A549 (cell line): ENCODE data around the gene MSI2. TPM values are rescaled to one million over a fixed set of nuclear protein-coding genes. Genes with fewer than 3 reads are reported as not detected.

ENCODE experiments used
- ATAC-seq, 2 experiments: fragments of 200-7000 bp in 1 of 2; fragments of >200 bp in 1 of 2; cut with Nextera tagmentation in 1 of 2; cut with Tn5 transposase in 1 of 2; 3 replicates each; pipeline versions ENCODE4 v1.8.0 to v1.9.1; 2018 to 2020; ENCODE audit warnings: mild to moderate bottlenecking in 1 of 2, moderate library complexity in 1 of 2
- CTCF ChIA-PET: fragments of 300-600 bp; sonication (Branson Sonifier 250); formaldehyde crosslinking; extraction: SDS; loops from one replicate; lab custom pipeline; 2021; ENCODE audit warnings: antibody characterized with exemption, inconsistent platforms; lab: Yijun Ruan, JAX
- POLR2A ChIA-PET: fragments of 350-600 bp; formaldehyde crosslinking; extraction: SDS; loops from one replicate; lab custom pipeline; 2021; ENCODE audit warnings: antibody characterized with exemption, inconsistent platforms; lab: Yijun Ruan, JAX
- DNase-seq, 2 experiments: peaks; one replicate each; pipeline versions ENCODE4 v3.0.0 to v3.0.0-alpha.2; 2011 to 2016; ENCODE audit warnings: low read depth in 1 of 2, low spot score in 1 of 2
- FAIRE-seq: peaks from 2 replicates; lab custom pipeline; 2011; peaks lifted over from hg19 to GRCh38; lab: Jason Lieb, UNC
- H3K27ac ChIP-seq, 2 experiments: fragments of >200 bp; sonication (Bioruptor Twin); formaldehyde crosslinking; 3 replicates each; pipeline ENCODE4 v1.5.1; 2016 to 2017
- H3K4me1 ChIP-seq: fragments of >200 bp; sonication (Bioruptor Twin); formaldehyde crosslinking; 3 replicates; pipeline ENCODE4 v1.6.1; 2016
- H3K4me2 ChIP-seq: fragments of >200 bp; sonication (Bioruptor Twin); formaldehyde crosslinking; 3 replicates; pipeline ENCODE4 v1.6.1; 2016
- H3K4me3 ChIP-seq: fragments of >200 bp; sonication (Bioruptor Twin); formaldehyde crosslinking; 3 replicates; pipeline ENCODE4 v1.5.1; 2016
- H3K9me3 ChIP-seq: fragments of >200 bp; sonication (Bioruptor Twin); formaldehyde crosslinking; 3 replicates; pipeline ENCODE4 v1.6.1; 2016
- BCL3 ChIP-seq: fragments of >200 bp; sonication (Bioruptor Twin); formaldehyde crosslinking; IDR thresholded peaks from 3 replicates; pipeline ENCODE4 v1.6.1; 2016
- CBX2 ChIP-seq: fragments of 200-600 bp; sonication (generic); IDR thresholded peaks from 2 replicates; pipeline ENCODE4 v1.6.1; 2016; ENCODE audit warnings: low read depth, mild to moderate bottlenecking, borderline replicate concordance
- EHF ChIP-seq: fragments of 250-450 bp; sonication (Bioruptor Pico); IDR thresholded peaks from 2 replicates; pipeline ENCODE4 v1.5.0; 2020; ENCODE audit warnings: mild to moderate bottlenecking
- EHMT2 ChIP-seq: fragments of 200-600 bp; sonication (generic); IDR thresholded peaks from 2 replicates; pipeline ENCODE4 v1.6.1; 2016; ENCODE audit warnings: antibody characterized with exemption, low read depth, mild to moderate bottlenecking, moderate library complexity
- ESRRA ChIP-seq: fragments of 150-350 bp; IDR thresholded peaks from 2 replicates; pipeline ENCODE4 v1.6.1; 2014; ENCODE audit warnings: mild to moderate bottlenecking, low read length, borderline replicate concordance
- FOSB ChIP-seq: fragments of 250-450 bp; sonication (Bioruptor Pico); IDR thresholded peaks from 2 replicates; pipeline ENCODE4 v1.5.0; 2020; ENCODE audit warnings: mild to moderate bottlenecking, moderate library complexity
- FOSL2 ChIP-seq, 2 experiments: fragments of 450-650 bp in 1 of 2; fragments of >200 bp in 1 of 2; sonication (Bioruptor Twin) in 1 of 2; formaldehyde crosslinking; IDR thresholded peaks; 2 replicates each; pipeline versions ENCODE4 v1.5.0 to v1.6.1; 2016 to 2020; ENCODE audit warnings: mild to moderate bottlenecking in 1 of 2, moderate library complexity in 1 of 2
- FOXS1 ChIP-seq: fragments of 250-450 bp; sonication (Bioruptor Pico); IDR thresholded peaks from 2 replicates; pipeline ENCODE4 v1.5.0; 2020; ENCODE audit warnings: mild to moderate bottlenecking, moderate library complexity
- HEYL ChIP-seq: fragments of 250-450 bp; sonication (Bioruptor Pico); IDR thresholded peaks from 2 replicates; pipeline ENCODE4 v1.8.0; 2021; ENCODE audit warnings: mild to moderate bottlenecking, moderate library complexity
- HOXA7 ChIP-seq: fragments of 250-450 bp; sonication (Bioruptor Pico); IDR thresholded peaks from 2 replicates; pipeline ENCODE4 v1.5.0; 2020; ENCODE audit warnings: mild to moderate bottlenecking, moderate library complexity
- JUN ChIP-seq, 2 experiments: fragments of >200 bp; sonication (Bioruptor Twin); formaldehyde crosslinking; IDR thresholded peaks; 2 replicates in 1 of 2; 3 replicates in 1 of 2; pipeline ENCODE4 v1.6.1; 2016 to 2017
- KDM1A ChIP-seq: fragments of 200-600 bp; sonication (generic); IDR thresholded peaks from 2 replicates; pipeline ENCODE4 v1.6.1; 2016; ENCODE audit warnings: low read depth, mild to moderate bottlenecking
- MYC ChIP-seq: IDR thresholded peaks from 2 replicates; pipeline ENCODE4 v1.6.1; 2012; ENCODE audit warnings: mild to moderate bottlenecking, inconsistent platforms, low read length, improper control_type of control experiment, borderline replicate concordance
- NR3C1 ChIP-seq: fragments of >200 bp; sonication (Bioruptor Twin); formaldehyde crosslinking; IDR thresholded peaks from 3 replicates; pipeline ENCODE4 v1.6.1; 2017
- PBX3 ChIP-seq: IDR thresholded peaks from 2 replicates; pipeline ENCODE4 v1.6.1; 2012
- PHF8 ChIP-seq: fragments of 200-600 bp; sonication (generic); IDR thresholded peaks from 2 replicates; pipeline ENCODE4 v1.6.1; 2016; ENCODE audit warnings: low read depth, mild to moderate bottlenecking, antibody characterized with exemption, moderate library complexity, borderline replicate concordance
- POLR2A ChIP-seq: IDR thresholded peaks from 2 replicates; pipeline ENCODE4 v1.6.1; 2012; ENCODE audit warnings: mild to moderate bottlenecking, low read length
- RAD21 ChIP-seq, 2 experiments: fragments of >200 bp in 1 of 2; sonication (Bioruptor Twin) in 1 of 2; formaldehyde crosslinking in 1 of 2; IDR thresholded peaks in 1 of 2; conservative IDR thresholded peaks in 1 of 2; 2 replicates in 1 of 2; 3 replicates in 1 of 2; pipeline ENCODE4 v1.6.1; 2012 to 2018; ENCODE audit warnings: inconsistent platforms in 1 of 2
- TP53 ChIP-seq: fragments of 250-450 bp; sonication (Bioruptor Pico); IDR thresholded peaks from 2 replicates; pipeline ENCODE4 v1.5.0; 2021; ENCODE audit warnings: mild to moderate bottlenecking, moderate library complexity
- USF2 ChIP-seq: fragments of 450-650 bp; IDR thresholded peaks from 2 replicates; pipeline ENCODE4 v1.6.1; 2014; ENCODE audit warnings: antibody characterized with exemption
- ZC3H11A ChIP-seq: fragments of 450-650 bp; IDR thresholded peaks from 2 replicates; pipeline ENCODE4 v1.6.1; 2014; ENCODE audit warnings: antibody characterized with exemption, mild to moderate bottlenecking
- ZFP36 ChIP-seq: fragments of 450-650 bp; IDR thresholded peaks from 2 replicates; pipeline ENCODE4 v1.6.1; 2014; ENCODE audit warnings: borderline replicate concordance; ENCODE audit not compliant: partially characterized antibody
- ZNF302 ChIP-seq: fragments of 250-450 bp; sonication (Bioruptor Pico); IDR thresholded peaks from 2 replicates; pipeline ENCODE4 v1.9.0; 2021; ENCODE audit warnings: inconsistent platforms, mild to moderate bottlenecking, moderate library complexity
- ZSCAN20 ChIP-seq: fragments of 250-450 bp; sonication (Bioruptor Pico); IDR thresholded peaks from 2 replicates; pipeline ENCODE4 v1.8.0; 2022; ENCODE audit warnings: mild to moderate bottlenecking, moderate library complexity
- WGBS: methylation state at CpG from one replicate; pipeline ENCODE4 v1.1.6; 2017; ENCODE audit errors: missing lambda C conversion rate; 5-methylcytosine and 5-hydroxymethylcytosine counted together
- polyA plus RNA-seq, 4 experiments: library from polyadenylated mRNA; depleted of rRNA in 3 of 4; stranded (reverse); fragments of >200 nt; fragmentation: RNase III in 1 of 4; extraction: RNeasy Plus Mini Kit Qiagen cat#74134 plus additional on column Dnase treatment in 1 of 4; gene quantifications; 2 replicates in 3 of 4; 3 replicates in 1 of 4; pipeline ENCODE4 v1.2.3, GENCODE V29; 2011 to 2017
- TF ChIP-seq, protein P1 (sequence below): IDR thresholded peaks from 2 replicates; pipeline ENCODE4 v1.6.1; 2012
- TF ChIP-seq, protein P2 (sequence below): IDR thresholded peaks from 2 replicates; pipeline ENCODE4 v1.6.1; 2012; ENCODE audit warnings: low read depth, borderline replicate concordance

The MSI2 gene
- polyA plus RNA-seq, 2 of the 4 experiments (the other 2 are of a cell fraction) = 43.6 to 44.4 TPM

- ATAC-seq (no peak), DNase-seq (no peak), FAIRE-seq (no peak)
- H3K4me2 ChIP-seq = no peak overlapping the region
- H3K4me1 ChIP-seq = peaks cover 6% of the 10 kb centered on the region
- peak overlapping the region; percentile 20 to 21; a peak in 3 of 6 replicates for H3K27ac ChIP-seq
- H3K4me3 ChIP-seq = no peak overlapping the region
- ChIA-PET CTCF (interaction anchor here (1.3 to 2.0 kb wide), 2 partner anchors 8 to 10 kb away, joined by 4 to 5 read pairs; no protein-coding TSS in a partner anchor), POLR2A (no interaction called here)
- no peak for TF ChIP-seq ZFP36
- TF ChIP-seq USF2 = no peak
- TF ChIP-seq, protein P1, sequence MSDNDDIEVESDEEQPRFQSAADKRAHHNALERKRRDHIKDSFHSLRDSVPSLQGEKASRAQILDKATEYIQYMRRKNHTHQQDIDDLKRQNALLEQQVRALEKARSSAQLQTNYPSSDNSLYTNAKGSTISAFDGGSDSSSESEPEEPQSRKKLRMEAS = no peak
- no peak for TF ChIP-seq EHMT2
- TF ChIP-seq FOSL2 (IDR thresholded peaks at IDR 0.05) = no peak
- TF ChIP-seq FOSL2 (CRISPR knock-in tag; IDR thresholded peaks at IDR 0.05) = no peak
- TF ChIP-seq FOSB (CRISPR knock-in tag) = no peak
- no peak for TF ChIP-seq HOXA7 (CRISPR knock-in tag)
- no peak for TF ChIP-seq PHF8
- TF ChIP-seq BCL3 = no peak
- TF ChIP-seq EHF (CRISPR knock-in tag) = no peak
- TF ChIP-seq TP53 (CRISPR knock-in tag) = no peak
- no peak for TF ChIP-seq POLR2A
- TF ChIP-seq HEYL (CRISPR knock-in tag) = no peak
- no peak for TF ChIP-seq ZC3H11A
- TF ChIP-seq MYC = no peak
- no peak for TF ChIP-seq KDM1A
- TF ChIP-seq CBX2 = no peak
- no peak for TF ChIP-seq ESRRA
- TF ChIP-seq ZNF302 (CRISPR knock-in tag) = no peak
- TF ChIP-seq JUN (IDR thresholded peaks at IDR 0.05) = no peak
- H3K9me3 ChIP-seq = no peaks in the 10 kb centered on the region
- 93% methylated on average over 8 of the region's 8 CpGs for WGBS
Observed at GRCh38 chr17:57451191-57451590, 194.9 kb downstream of the MSI2 start.

GRCh38 chr17:57451643-57452042 lies 195.3 kb downstream of the MSI2 start:
- CTCF ChIA-PET = interaction anchor here (1.3 to 2.0 kb wide), 2 partner anchors 11 to 209 kb away, joined by 3 to 5 read pairs; no protein-coding TSS in a partner anchor
- POLR2A ChIA-PET = no interaction called here
- TF ChIP-seq NR3C1 (no peak), FOSB (CRISPR knock-in tag) (no peak), HOXA7 (CRISPR knock-in tag) (no peak), FOXS1 (no peak), ZSCAN20 (no peak), RAD21 (conservative IDR thresholded peaks at IDR 0.05 in 1 of 2, IDR thresholded peaks at IDR 0.05 in 1 of 2) (no peak), PBX3 (no peak)
- TF ChIP-seq, protein P2, sequence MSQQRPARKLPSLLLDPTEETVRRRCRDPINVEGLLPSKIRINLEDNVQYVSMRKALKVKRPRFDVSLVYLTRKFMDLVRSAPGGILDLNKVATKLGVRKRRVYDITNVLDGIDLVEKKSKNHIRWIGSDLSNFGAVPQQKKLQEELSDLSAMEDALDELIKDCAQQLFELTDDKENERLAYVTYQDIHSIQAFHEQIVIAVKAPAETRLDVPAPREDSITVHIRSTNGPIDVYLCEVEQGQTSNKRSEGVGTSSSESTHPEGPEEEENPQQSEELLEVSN = no peak
- ATAC-seq (no peak), FAIRE-seq (no peak), DNase-seq (no peak)
- no peak overlapping the region for H3K4me2 ChIP-seq
- H3K9me3 ChIP-seq = no peaks in the 10 kb centered on the region
- H3K4me3 ChIP-seq = no peak overlapping the region
- H3K27ac ChIP-seq = peak overlapping the region; percentile 20 to 21; a peak in 3 of 6 replicates
- peaks cover 1% of the 10 kb centered on the region; the same call in 1 of the 3 replicates for H3K4me1 ChIP-seq
- WGBS = 94% methylated on average over 7 of the region's 7 CpGs
